ENCODE results near the gene IL31RA.

IL31RA gene

GRCh38 chr5:55927861-55928655, 76.9 kb downstream of the IL31RA start:
- H3K9me3 ChIP-seq (ENCODE audit: insufficient read depth, low read depth, low read length), result no peaks in the 10 kb centered on the region
- no peaks in the 10 kb centered on the region for H3K36me3 ChIP-seq (ENCODE audit: insufficient read depth, low read length)
- H3K4me1 ChIP-seq (ENCODE audit: insufficient read depth, low read length, poor library complexity, severe bottlenecking), result peaks cover 3% of the 10 kb centered on the region
- no peaks in the 10 kb centered on the region for H3K27me3 ChIP-seq (ENCODE audit: insufficient read depth, low read length, poor library complexity, severe bottlenecking)
- H3F3A ChIP-seq (ENCODE audit: low read depth), result no peaks in the 10 kb centered on the region
- no peak for TF ChIP-seq EZH2phosphoT487 (IDR thresholded peaks at IDR 0.05; ENCODE audit: borderline replicate concordance)
- TF ChIP-seq, protein P1, sequence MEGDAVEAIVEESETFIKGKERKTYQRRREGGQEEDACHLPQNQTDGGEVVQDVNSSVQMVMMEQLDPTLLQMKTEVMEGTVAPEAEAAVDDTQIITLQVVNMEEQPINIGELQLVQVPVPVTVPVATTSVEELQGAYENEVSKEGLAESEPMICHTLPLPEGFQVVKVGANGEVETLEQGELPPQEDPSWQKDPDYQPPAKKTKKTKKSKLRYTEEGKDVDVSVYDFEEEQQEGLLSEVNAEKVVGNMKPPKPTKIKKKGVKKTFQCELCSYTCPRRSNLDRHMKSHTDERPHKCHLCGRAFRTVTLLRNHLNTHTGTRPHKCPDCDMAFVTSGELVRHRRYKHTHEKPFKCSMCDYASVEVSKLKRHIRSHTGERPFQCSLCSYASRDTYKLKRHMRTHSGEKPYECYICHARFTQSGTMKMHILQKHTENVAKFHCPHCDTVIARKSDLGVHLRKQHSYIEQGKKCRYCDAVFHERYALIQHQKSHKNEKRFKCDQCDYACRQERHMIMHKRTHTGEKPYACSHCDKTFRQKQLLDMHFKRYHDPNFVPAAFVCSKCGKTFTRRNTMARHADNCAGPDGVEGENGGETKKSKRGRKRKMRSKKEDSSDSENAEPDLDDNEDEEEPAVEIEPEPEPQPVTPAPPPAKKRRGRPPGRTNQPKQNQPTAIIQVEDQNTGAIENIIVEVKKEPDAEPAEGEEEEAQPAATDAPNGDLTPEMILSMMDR (conservative IDR thresholded peaks at IDR 0.05; ENCODE audit: low read length), result no peak
- H3K79me2 ChIP-seq (ENCODE audit: insufficient read depth, low read length), result no peaks in the 10 kb centered on the region
- H3K4me2 ChIP-seq (ENCODE audit: low read depth, low read length, poor library complexity, severe bottlenecking), result no peak overlapping the region
- no peaks in the 10 kb centered on the region for H3K9me2 ChIP-seq (replicated peaks; ENCODE audit: low read depth, low read length)
- H4K20me1 ChIP-seq (ENCODE audit: insufficient read depth, low read length, poor library complexity, severe bottlenecking), result no peaks in the 10 kb centered on the region
- H3K4me3 ChIP-seq (ENCODE audit: low read length, poor library complexity, severe bottlenecking), result no peak overlapping the region
- no peak overlapping the region for H2AFZ ChIP-seq (ENCODE audit: low read length)
- no peak overlapping the region for H3K9ac ChIP-seq (ENCODE audit: low read depth, low read length, poor library complexity, severe bottlenecking)

GRCh38 chr5:55929020-55929799, 78.1 kb downstream of the IL31RA start:
- Histone ChIP-seq H3K79me2 (ENCODE audit: insufficient read depth, low read length) (no peaks in the 10 kb centered on the region), H3K4me2 (ENCODE audit: low read depth, low read length, poor library complexity, severe bottlenecking) (no peak overlapping the region), H3K4me1 (ENCODE audit: insufficient read depth, low read length, poor library complexity, severe bottlenecking) (no peaks in the 10 kb centered on the region), H2AFZ (ENCODE audit: low read length) (no peak overlapping the region), H3K4me3 (ENCODE audit: low read length, poor library complexity, severe bottlenecking) (no peak overlapping the region), H3K27me3 (ENCODE audit: insufficient read depth, low read length, poor library complexity, severe bottlenecking) (no peaks in the 10 kb centered on the region), H3K36me3 (ENCODE audit: insufficient read depth, low read length) (no peaks in the 10 kb centered on the region), H3F3A (ENCODE audit: low read depth) (no peaks in the 10 kb centered on the region), H3K9me2 (replicated peaks; ENCODE audit: low read depth, low read length) (no peaks in the 10 kb centered on the region), H4K20me1 (ENCODE audit: insufficient read depth, low read length, poor library complexity, severe bottlenecking) (no peaks in the 10 kb centered on the region), H3K9me3 (ENCODE audit: insufficient read depth, low read depth, low read length) (no peaks in the 10 kb centered on the region), H3K9ac (ENCODE audit: low read depth, low read length, poor library complexity, severe bottlenecking) (no peak overlapping the region)
- TF ChIP-seq, protein P1 (conservative IDR thresholded peaks at IDR 0.05; ENCODE audit: low read length), result no peak
- no peak for TF ChIP-seq EZH2phosphoT487 (IDR thresholded peaks at IDR 0.05; ENCODE audit: borderline replicate concordance)

DNA sequence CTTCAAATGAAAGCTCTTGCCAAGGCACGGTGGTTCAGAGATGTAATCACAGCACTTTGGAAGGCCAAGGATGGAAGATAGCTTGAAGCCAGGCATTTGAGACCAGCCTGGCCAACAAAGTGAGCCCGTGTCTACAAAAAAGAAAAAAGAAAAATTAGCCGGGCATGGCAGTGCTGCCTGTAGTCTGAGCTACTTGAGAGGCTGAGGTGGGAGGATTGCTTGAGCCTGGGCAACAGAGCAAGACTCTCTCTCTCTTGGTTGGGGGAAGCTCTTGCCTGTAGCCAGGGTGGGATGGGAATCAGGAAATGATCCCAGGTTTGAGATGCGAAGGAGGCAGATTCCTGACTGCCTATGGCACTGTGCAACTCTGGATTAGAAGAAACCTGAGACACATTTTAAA, 81.5 kb downstream of the IL31RA start:
- no peak overlapping the region for H2AFZ ChIP-seq (ENCODE audit: low read length)
- no peaks in the 10 kb centered on the region for H3K27me3 ChIP-seq (ENCODE audit: insufficient read depth, low read length, poor library complexity, severe bottlenecking)
- no peaks in the 10 kb centered on the region for H3K79me2 ChIP-seq (ENCODE audit: insufficient read depth, low read length)
- no peaks in the 10 kb centered on the region for H3F3A ChIP-seq (ENCODE audit: low read depth)
- H3K9me3 ChIP-seq (ENCODE audit: insufficient read depth, low read depth, low read length), result no peaks in the 10 kb centered on the region
- H3K36me3 ChIP-seq (ENCODE audit: insufficient read depth, low read length), result no peaks in the 10 kb centered on the region
- H3K9ac ChIP-seq (ENCODE audit: low read depth, low read length, poor library complexity, severe bottlenecking), result no peak overlapping the region
- H3K9me2 ChIP-seq (replicated peaks; ENCODE audit: low read depth, low read length), result no peaks in the 10 kb centered on the region
- H4K20me1 ChIP-seq (ENCODE audit: insufficient read depth, low read length, poor library complexity, severe bottlenecking), result no peaks in the 10 kb centered on the region
- no peak overlapping the region for H3K4me3 ChIP-seq (ENCODE audit: low read length, poor library complexity, severe bottlenecking)
- no peak for TF ChIP-seq EZH2phosphoT487 (IDR thresholded peaks at IDR 0.05; ENCODE audit: borderline replicate concordance)
- TF ChIP-seq, protein P1 (conservative IDR thresholded peaks at IDR 0.05; ENCODE audit: low read length), result no peak
- no peak overlapping the region for H3K4me2 ChIP-seq (ENCODE audit: low read depth, low read length, poor library complexity, severe bottlenecking)
- H3K4me1 ChIP-seq (ENCODE audit: insufficient read depth, low read length, poor library complexity, severe bottlenecking), result no peaks in the 10 kb centered on the region
